ENCODE results near the gene NHLRC2. TPM values are rescaled to one million over a fixed set of nuclear protein-coding genes. Genes with fewer than 3 reads are reported as not detected.

The NHLRC2 gene
- total RNA-seq, 4 donors from 2014 or later: 47.1 to 66.7 (median 56.2) TPM

- intact Hi-C loops (cut with DNase I): no loop called here
- Histone ChIP-seq H3K4me3 (replicated peaks in 1 of 3) (no peak overlapping the region), H3K36me3 (peaks cover 0 to 20% of the 10 kb centered on the region in 2 donors), H3K27ac (no peak overlapping the region), H3K9me3 (no peaks in the 10 kb centered on the region), H3K4me1 (peaks cover 8 to 10% of the 10 kb centered on the region in 2 donors), H3K27me3 (no peaks in the 10 kb centered on the region)
- DNase-seq: no peak
- WGBS, 2 donors: 88% methylated on average over 2 of the region's 2 CpGs
- TF ChIP-seq POLR2A (IDR thresholded peaks at IDR 0.05): no peak
- no peak for TF ChIP-seq CTCF (IDR thresholded peaks at IDR 0.05)
Observed at GRCh38 chr10:113859261-113859660, 4.8 kb downstream of the NHLRC2 start.

- TF ChIP-seq POLR2A (IDR thresholded peaks at IDR 0.05): no peak
- TF ChIP-seq CTCF (IDR thresholded peaks at IDR 0.05): no peak
- Histone ChIP-seq H3K36me3 (peaks cover 0 to 5% of the 10 kb centered on the region in 2 donors), H3K27ac (no peak overlapping the region), H3K9me3 (no peaks in the 10 kb centered on the region), H3K4me3 (replicated peaks in 1 of 3) (no peak overlapping the region), H3K4me1 (peaks cover 0 to 7% of the 10 kb centered on the region in 2 donors), H3K27me3 (no peaks in the 10 kb centered on the region)
- intact Hi-C loops (cut with DNase I): no loop called here
- WGBS, 2 donors: 88 to 91% methylated on average over 3 of the region's 3 CpGs
- no peak for DNase-seq
Observed at GRCh38 chr10:113865901-113866300, 11.4 kb downstream of the NHLRC2 start.

- H3K4me1 ChIP-seq: peaks cover 0 to 7% of the 10 kb centered on the region in 2 donors
- peak; percentile 10 to 11 for DNase-seq
- no peak overlapping the region for H3K27ac ChIP-seq
- no peak overlapping the region for H3K4me3 ChIP-seq (replicated peaks in 1 of 3)
- intact Hi-C loops (cut with DNase I): no loop called here
- H3K36me3 ChIP-seq: peaks cover 0 to under 1% of the 10 kb centered on the region in 2 donors
- no peak for TF ChIP-seq POLR2A (IDR thresholded peaks at IDR 0.05)
- TF ChIP-seq CTCF (IDR thresholded peaks at IDR 0.05): no peak
- 95 to 96% methylated on average over 5 of the region's 5 CpGs for WGBS, 2 donors
- H3K27me3 ChIP-seq: no peaks in the 10 kb centered on the region
- H3K9me3 ChIP-seq: no peaks in the 10 kb centered on the region
Observed at GRCh38 chr10:113866551-113867394, 12.3 kb downstream of the NHLRC2 start.

GRCh38 chr10:113867904-113868303, 13.4 kb downstream of the NHLRC2 start:
- no peak overlapping the region for H3K27ac ChIP-seq
- 86 to 90% methylated on average over 4 of the region's 4 CpGs for WGBS, 2 donors
- TF ChIP-seq POLR2A (IDR thresholded peaks at IDR 0.05): no peak
- no peak for TF ChIP-seq CTCF (IDR thresholded peaks at IDR 0.05)
- H3K27me3 ChIP-seq: no peaks in the 10 kb centered on the region
- intact Hi-C loops (cut with DNase I): no loop called here
- DNase-seq: no peak
- H3K36me3 ChIP-seq: no peaks in the 10 kb centered on the region
- peaks cover 0 to 7% of the 10 kb centered on the region in 2 donors for H3K4me1 ChIP-seq
- H3K9me3 ChIP-seq: no peaks in the 10 kb centered on the region
- no peak overlapping the region for H3K4me3 ChIP-seq (replicated peaks in 1 of 3)

- peaks cover 0 to 10% of the 10 kb centered on the region in 2 donors for H3K4me1 ChIP-seq
- 93 to 94% methylated on average over 2 of the region's 2 CpGs for WGBS, 2 donors
- no peak for DNase-seq
- no peaks in the 10 kb centered on the region for H3K9me3 ChIP-seq
- no peaks in the 10 kb centered on the region for H3K36me3 ChIP-seq
- TF ChIP-seq CTCF (IDR thresholded peaks at IDR 0.05) (no peak), POLR2A (IDR thresholded peaks at IDR 0.05) (no peak)
- intact Hi-C loops (cut with DNase I): no loop called here
- H3K27me3 ChIP-seq: no peaks in the 10 kb centered on the region
- no peak overlapping the region for H3K4me3 ChIP-seq (replicated peaks in 1 of 3)
- H3K27ac ChIP-seq: no peak overlapping the region
Observed at GRCh38 chr10:113869789-113870188, 15.3 kb downstream of the NHLRC2 start.

All from thyroid gland (tissue), 4 donors.